Keratinocyte (primary cell): ENCODE measurements around the gene NBEAL2.

Experiments used
- EZH2 ChIP-seq: IDR thresholded peaks from one replicate; pipeline ENCODE4 v1.6.1; 2012; ENCODE audit warnings: inconsistent platforms, mild to moderate bottlenecking, low read length, moderate library complexity
- TF ChIP-seq, protein P1 (sequence below), 3 experiments: IDR thresholded peaks in 1 of 3; conservative IDR thresholded peaks in 1 of 3; optimal IDR thresholded peaks in 1 of 3; 2 replicates in 2 of 3; 3 replicates in 1 of 3; pipeline versions ENCODE3 to v1.5.1; 2011; ENCODE audit warnings: low read length in 3 of 3, mild to moderate bottlenecking in 3 of 3, moderate library complexity in 2 of 3, control low read depth in 1 of 3, inconsistent platforms in 1 of 3; ENCODE audit not compliant: insufficient read depth in 2 of 3; ENCODE audit errors: extremely low read depth in 1 of 3

DNA sequence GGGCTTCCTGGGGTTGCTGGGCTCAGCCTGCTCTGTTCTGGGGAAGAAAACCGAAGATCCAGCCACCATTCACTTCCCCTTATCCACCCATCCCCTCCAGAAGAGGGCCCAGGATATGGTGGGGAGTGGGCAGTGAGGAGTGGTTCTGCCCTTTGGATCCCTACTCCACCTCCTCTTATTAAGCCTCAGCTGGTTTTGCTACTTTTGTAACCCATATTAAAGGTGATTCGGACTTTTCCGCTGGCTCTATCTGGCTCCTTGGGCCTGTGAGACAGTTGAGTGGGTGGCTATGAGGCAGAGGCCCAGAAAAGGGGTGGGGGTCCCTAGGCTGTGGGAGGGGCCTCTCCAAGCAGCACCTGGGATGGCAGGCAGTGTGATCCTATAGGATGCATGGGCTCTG, 33.8 kb downstream of the NBEAL2 start:
- TF ChIP-seq, protein P1, sequence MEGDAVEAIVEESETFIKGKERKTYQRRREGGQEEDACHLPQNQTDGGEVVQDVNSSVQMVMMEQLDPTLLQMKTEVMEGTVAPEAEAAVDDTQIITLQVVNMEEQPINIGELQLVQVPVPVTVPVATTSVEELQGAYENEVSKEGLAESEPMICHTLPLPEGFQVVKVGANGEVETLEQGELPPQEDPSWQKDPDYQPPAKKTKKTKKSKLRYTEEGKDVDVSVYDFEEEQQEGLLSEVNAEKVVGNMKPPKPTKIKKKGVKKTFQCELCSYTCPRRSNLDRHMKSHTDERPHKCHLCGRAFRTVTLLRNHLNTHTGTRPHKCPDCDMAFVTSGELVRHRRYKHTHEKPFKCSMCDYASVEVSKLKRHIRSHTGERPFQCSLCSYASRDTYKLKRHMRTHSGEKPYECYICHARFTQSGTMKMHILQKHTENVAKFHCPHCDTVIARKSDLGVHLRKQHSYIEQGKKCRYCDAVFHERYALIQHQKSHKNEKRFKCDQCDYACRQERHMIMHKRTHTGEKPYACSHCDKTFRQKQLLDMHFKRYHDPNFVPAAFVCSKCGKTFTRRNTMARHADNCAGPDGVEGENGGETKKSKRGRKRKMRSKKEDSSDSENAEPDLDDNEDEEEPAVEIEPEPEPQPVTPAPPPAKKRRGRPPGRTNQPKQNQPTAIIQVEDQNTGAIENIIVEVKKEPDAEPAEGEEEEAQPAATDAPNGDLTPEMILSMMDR (optimal IDR thresholded peaks at IDR 0.05 in 1 of 3, IDR thresholded peaks at IDR 0.05 in 1 of 3, conservative IDR thresholded peaks at IDR 0.05 in 1 of 3; ENCODE audit: extremely low read depth in 1 of 3, insufficient read depth in 2 of 3, low read length in 3 of 3) = no peak
- no peak for TF ChIP-seq EZH2
